HG02970 (cell line): ENCODE data around the gene BABAM2.

Experiments used
- ATAC-seq: cut with Tn5 transposase; IDR thresholded peaks from one replicate; pipeline ENCODE4 v1.9.1; 2021; ENCODE audit warnings: mild to moderate bottlenecking, moderate library complexity, moderate number of reproducible peaks; ENCODE audit not compliant: unreplicated experiment, low FRiP score

BABAM2 gene

GRCh38 chr2:28267282-28267681, 376.8 kb downstream of the BABAM2 start:
- ATAC-seq: no peak

DNA sequence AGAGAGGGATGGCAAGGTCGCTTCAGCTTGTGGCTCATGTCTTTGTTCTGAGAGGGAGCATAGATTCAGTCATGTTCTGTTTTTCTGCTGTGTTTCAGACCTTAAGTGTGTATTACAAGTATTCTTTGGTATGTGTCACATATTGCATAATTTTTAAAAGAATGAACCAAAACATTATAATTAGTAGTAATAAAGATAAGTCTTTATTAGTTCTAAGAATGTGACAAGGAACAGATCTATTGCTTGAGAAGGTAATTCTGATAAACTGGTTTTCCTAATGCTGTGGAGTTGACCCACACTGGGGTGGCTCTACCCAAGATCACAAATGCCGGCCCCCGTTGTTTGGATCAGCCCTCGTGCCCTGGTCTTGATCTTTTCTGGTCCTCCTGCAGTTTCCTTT, 377.9 kb downstream of the BABAM2 start:
- no peak for ATAC-seq

- ATAC-seq: no peak
These were observed 378.7 kb downstream of the BABAM2 start for GRCh38 chr2:28269019-28269784.

DNA sequence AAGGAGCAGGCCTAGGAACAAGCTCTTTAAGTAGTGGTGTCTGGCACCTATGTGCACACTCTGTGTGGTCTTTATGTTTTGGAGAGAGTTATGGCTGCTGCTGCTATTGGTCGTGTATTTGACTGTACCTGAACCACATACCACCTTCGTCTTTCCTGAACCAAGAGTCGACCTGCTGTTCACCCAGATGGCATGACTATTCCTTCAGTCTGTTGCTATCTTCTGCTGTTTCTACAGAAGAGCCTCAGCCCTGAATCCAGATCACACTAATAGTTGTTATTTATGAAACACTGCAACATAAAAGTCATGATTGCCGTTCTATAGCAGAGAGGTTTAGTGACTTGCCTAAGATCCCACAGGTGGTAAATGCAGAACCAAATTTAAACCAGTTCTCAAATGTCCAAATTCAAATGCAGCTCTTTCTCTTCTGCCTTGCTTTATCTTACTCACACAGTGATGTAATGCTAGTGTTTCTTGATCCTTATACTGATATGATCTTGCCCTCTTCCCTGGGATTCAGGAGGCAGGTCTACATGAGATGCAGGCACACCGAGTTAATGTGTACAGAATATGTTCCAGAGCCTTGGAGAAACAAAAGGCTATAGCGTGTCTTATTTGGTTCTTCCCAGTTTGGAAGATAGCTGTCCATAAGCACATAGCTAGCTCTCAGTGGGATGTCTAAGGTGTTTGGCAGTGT, 380.1 kb downstream of the BABAM2 start:
- no peak for ATAC-seq

GRCh38 chr2:28271231-28271918, 380.8 kb downstream of the BABAM2 start:
- ATAC-seq: no peak

DNA sequence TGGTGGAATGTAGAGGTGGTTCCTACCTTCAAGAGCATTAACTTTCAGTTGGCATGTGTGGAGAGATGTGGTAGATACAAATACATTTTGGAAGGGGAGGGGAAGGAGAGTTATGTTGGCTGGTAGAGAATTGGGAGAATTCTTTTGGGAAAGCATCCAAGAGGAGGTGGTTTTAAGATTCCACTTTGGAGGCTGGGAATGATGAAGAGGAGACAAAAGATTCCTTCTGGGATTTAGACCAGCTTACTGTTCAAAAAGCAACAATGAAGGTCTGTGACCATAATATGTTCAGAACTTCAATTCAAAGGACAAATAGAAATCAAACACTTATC, 381.4 kb downstream of the BABAM2 start:
- ATAC-seq: no peak

DNA sequence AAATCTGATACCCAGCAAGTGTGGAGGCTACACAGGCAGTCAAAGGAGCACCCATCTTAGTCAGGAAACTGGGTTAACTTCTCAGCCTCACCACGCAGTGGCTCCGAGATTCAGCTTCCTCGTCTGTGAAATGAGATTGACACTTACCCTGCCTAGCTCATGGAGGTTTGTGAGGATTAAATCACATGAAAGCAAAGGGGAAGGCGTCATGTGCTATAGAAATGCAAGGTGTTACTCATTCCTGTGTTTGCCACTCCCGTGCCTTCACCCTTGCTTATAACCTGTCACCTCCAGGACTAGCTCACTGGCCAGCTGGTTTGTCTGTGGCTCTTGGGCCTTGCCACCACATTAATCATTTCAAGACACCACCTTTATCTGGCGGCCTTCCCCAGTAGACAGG, 383.2 kb downstream of the BABAM2 start:
- no peak for ATAC-seq

GRCh38 chr2:28274911-28275685, 384.6 kb downstream of the BABAM2 start:
- ATAC-seq: no peak

- ATAC-seq: no peak
These were observed 385.6 kb downstream of the BABAM2 start for GRCh38 chr2:28276076-28276618.

- ATAC-seq: no peak
These were observed 386.3 kb downstream of the BABAM2 start for GRCh38 chr2:28276807-28277206.

DNA sequence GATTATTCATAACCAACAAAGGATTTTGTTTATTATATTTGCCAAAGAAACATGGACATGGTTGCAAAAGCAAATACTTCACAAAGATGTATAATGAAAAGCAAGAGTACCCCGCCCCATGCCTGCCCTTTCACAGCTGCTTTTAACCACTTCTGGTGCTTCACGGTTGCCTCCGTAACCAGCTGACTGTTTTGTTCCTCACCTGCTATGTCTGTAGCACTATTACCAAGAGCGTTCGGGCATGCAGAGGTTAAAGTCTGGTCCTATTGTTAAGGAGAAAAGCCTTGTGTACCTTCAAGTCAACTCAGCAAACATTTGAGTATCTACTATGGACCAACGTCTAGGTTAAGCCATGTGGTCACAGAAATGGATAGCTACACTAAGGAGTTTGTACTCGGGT, 386.9 kb downstream of the BABAM2 start:
- ATAC-seq: no peak

GRCh38 chr2:28279371-28279770, 388.8 kb downstream of the BABAM2 start:
- ATAC-seq: no peak

DNA sequence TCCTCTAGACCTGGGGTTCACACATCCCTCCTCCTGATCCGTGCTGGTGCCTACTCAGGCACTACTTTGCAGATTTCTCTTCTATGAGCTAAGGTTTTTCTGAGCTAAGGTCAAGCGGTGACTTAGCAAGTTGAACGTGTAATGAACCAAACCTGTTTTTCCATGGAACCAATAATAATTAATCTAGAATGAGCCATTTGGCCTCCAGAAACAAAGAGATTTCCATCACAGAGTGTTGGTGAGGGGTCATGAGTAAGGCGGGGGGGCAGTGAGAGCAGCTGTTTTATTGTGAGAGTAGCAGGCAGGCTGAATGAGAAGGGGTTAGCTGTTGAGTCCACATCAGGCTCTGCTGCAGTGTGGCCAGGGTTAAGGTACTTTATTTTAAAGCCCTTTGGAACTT, 390.1 kb downstream of the BABAM2 start:
- ATAC-seq: no peak

- no peak for ATAC-seq
These were observed 391.2 kb downstream of the BABAM2 start for GRCh38 chr2:28281739-28282138.

DNA sequence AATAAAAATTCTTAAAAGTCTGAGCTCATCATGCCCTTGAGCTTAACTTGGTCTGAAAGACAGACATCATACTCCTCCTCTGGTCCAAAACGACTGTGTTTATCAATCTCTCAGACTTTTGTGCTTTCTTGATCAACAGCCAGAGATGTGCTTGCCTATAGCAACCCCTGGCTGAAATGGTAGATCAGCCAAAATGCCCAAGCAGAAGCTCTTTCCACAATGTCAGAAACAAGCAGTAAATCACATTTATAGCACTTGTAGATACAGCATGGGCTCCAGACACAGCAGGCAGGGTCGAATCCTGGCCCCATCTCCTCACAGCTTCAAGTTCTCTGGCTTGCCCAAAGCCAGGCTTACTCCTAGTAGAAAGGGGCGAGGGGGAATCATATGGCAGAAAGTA, 391.7 kb downstream of the BABAM2 start:
- no peak for ATAC-seq

DNA sequence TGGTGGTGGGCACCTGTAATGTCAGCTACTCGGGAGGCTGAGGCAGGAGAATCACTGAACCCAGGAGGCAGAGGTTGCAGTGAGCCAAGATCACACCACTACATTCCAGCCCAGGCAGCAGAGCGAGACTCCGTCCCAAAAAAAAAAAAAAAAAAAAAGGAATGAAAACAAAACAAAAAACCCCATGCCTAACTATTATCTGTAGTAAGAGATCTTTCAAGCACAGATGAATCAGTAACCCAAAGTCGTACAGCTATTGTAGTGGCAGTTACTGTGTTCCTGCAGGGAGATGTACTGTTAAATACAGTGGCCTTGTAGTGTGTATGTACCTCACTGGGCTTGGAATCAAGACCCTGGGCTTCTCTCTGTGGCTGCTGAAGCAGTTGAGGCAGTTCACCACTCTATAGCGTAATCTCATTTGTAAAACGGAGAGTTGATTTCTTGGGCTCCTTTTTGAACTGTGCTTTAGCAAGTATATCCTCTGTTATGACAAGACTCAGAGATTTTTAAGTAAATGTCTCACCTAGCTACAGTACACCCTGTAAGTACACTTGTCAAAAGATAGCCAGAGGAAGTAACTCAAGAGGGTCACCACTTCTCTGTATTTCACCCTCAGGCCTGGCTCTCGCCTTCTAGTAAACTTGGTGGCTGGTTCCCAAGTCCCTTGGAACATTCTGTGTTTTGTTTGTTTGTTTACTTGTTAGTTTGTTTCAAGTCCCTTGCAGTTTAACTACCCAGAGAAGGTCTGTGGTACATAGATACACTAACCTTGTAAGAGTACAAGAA, 392.5 kb downstream of the BABAM2 start:
- no peak for ATAC-seq

DNA sequence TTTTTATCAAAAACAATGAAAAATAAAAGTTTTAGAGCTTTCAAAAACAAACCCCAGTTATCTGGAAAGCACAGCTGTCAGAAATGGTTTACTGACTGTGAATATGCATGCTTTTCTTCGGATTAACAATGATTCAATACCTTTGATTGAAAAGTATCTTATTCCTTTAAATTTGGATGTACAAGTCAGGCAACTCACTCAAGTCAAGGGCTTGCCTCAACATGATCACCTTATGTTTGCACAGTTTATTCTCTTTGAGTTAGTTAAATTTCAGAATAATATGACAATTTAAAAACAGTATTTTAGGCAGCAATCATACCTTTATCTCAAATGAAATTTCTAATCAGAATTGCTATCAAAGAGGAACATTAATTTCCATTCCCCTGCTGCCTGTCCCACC, 393.3 kb downstream of the BABAM2 start:
- no peak for ATAC-seq

GRCh38 chr2:28286678-28287077, 396.1 kb downstream of the BABAM2 start:
- ATAC-seq: no peak

DNA sequence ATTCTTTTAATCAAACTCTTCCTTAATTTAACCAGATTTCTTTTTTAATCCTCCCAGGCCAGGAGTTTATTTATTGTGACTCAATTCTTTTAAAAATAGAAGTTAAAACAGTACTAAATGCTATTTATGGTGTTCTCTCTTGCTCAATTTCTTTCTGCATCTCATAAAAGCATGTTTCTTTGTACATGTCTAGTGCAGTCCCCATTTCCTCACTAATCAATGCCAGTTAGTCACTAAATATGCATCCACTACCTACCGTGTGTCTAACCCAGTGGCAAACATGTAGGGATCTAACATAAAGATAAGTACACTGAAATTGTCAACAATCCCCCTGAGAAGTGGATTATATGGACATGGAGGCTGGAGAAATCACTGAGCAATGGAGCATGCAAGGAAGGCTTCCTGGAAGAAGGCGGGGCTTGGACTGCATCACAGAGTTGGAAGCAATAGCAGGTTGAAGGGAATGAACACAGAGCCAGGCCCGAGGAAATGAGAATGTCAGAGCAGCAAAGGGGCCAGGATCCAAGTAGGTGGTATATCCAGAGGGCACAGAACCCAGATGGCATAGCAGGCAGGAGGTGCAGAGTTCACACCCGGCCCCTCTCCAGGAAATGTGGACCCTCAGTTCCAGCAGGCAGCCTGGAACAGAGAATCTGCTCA, 396.9 kb downstream of the BABAM2 start:
- no peak for ATAC-seq
